ENCODE data around the gene CHST11. TPM values are rescaled to one million over a fixed set of nuclear protein-coding genes. Genes with fewer than 3 reads are reported as not detected.

The CHST11 gene
- total and polyA plus RNA-seq, 9 of the 15 experiments (the other 6 are each of a cell fraction or from before 2014, with no cell fraction given) = 2.3 to 38.7 (median 15.0) TPM

GRCh38 chr12:104598342-104599271 is 141.9 kb downstream of the CHST11 start (continued):
- peak; percentile 88 for TF ChIP-seq L3MBTL2 (IDR thresholded peaks at IDR 0.05)
- peak; percentile 50 for TF ChIP-seq VEZF1 (CRISPR knock-in tag; IDR thresholded peaks at IDR 0.05)
- TF ChIP-seq EWSR1 (IDR thresholded peaks at IDR 0.05; ENCODE audit: borderline replicate concordance, low read depth, partially characterized antibody) = no peak
- TF ChIP-seq MECOM (CRISPR knock-in tag; IDR thresholded peaks at IDR 0.05) = peak; percentile 60; the same call in 1 of the 2 replicates
- TF ChIP-seq ZBTB9 (CRISPR knock-in tag; IDR thresholded peaks at IDR 0.05) = peak; percentile 77
- no peak for TF ChIP-seq ZNF121 (CRISPR knock-in tag; conservative IDR thresholded peaks at IDR 0.05)
- TF ChIP-seq ADNP (tag; IDR thresholded peaks at IDR 0.05) = peak; percentile 86
- peak; percentile 20; the same call in 1 of the 2 replicates for TF ChIP-seq ATF3 (IDR thresholded peaks at IDR 0.05)
- no peak for TF ChIP-seq ATF3 (CRISPR knock-in tag; conservative IDR thresholded peaks at IDR 0.05)
- peak; percentile 65 for TF ChIP-seq CREM (IDR thresholded peaks at IDR 0.05; ENCODE audit: low read depth)
- TF ChIP-seq TARDBP (IDR thresholded peaks at IDR 0.05) = 0 out of 2 replicates have a peak, but pooled peaks have one; percentile 53
- TF ChIP-seq ZBTB33 (CRISPR knock-in tag; IDR thresholded peaks at IDR 0.05) = no peak
- no peak for TF ChIP-seq CBX5 (IDR thresholded peaks at IDR 0.05; ENCODE audit: borderline replicate concordance, low read depth)
